Stimulated activated CD4-positive, alpha-beta T cell treated with anti-CD3 and anti-CD28 coated beads, Interleukin-4, amount 100 ng/mL, for 24 hours (primary cell): ENCODE data around the gene STAP2.

Experiments
- DNase-seq: peaks from one replicate; pipeline ENCODE4 v3.0.0-alpha.2; 2020

STAP2 gene

GRCh38 chr19:4370418-4371041, 31.9 kb upstream of the STAP2 start:
- DNase-seq, result no peak

- peak; percentile 82 for DNase-seq
Measured at GRCh38 chr19:4369888-4370260, 31.2 kb upstream of the STAP2 start.

GRCh38 chr19:4369109-4369887, 30.7 kb upstream of the STAP2 start:
- DNase-seq, result peak; percentile 70

GRCh38 chr19:4368128-4368820, 29.6 kb upstream of the STAP2 start:
- no peak for DNase-seq

- no peak for DNase-seq
Measured at GRCh38 chr19:4367781-4368127, 29.1 kb upstream of the STAP2 start.

DNA sequence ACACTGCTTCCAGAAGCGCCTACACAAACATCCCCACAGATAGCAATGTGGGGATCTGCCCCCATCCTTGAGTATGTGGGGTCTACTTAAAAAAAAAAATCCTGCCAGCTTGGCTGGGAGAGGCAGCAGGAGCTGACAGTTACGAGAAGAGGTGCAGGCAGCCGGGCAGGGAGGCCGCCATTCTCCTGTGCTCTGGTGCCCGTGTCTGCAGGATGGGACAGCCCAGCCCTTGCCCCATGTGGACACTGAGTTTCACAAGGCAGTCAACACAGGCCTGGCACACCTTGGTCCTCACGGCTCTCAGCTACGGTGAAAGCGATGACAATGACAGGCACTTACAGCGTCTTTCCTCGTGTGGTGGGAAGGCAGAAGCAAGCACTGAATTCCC, 28.7 kb upstream of the STAP2 start:
- DNase-seq, result no peak

DNA sequence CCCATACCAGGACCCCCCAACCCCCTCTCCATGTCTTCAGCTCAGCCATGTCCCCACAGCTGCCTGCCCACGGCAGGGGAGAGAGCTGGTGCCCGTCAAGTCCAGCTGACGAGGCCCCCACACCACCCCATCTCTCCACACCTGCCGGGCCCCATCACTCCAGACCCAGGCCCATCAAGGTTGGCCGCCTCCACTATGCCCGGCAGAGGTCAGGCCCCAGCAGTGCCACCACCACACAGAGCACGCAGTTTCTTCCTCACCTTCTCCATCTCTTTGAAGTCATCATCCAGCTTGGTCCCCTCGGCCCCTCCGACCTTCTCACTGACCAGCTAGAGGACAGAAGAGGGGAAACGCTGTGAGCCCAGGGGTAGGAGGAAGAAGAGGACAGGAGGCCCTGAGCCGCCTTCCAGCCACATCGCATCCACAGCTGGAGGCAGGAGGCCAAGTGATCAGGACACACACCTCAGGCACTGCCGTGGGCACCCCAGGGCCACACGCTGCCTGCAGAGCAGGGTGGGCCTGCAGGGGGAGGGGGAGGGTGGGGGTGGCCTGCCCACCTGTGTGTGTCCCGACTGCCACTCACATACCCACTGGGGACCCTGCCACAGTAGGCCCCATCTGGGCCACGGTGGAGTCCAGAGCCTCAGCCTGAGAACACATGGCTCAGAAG, 28.2 kb upstream of the STAP2 start:
- no peak for DNase-seq

GRCh38 chr19:4365791-4366665, 27.4 kb upstream of the STAP2 start:
- no peak for DNase-seq

DNA sequence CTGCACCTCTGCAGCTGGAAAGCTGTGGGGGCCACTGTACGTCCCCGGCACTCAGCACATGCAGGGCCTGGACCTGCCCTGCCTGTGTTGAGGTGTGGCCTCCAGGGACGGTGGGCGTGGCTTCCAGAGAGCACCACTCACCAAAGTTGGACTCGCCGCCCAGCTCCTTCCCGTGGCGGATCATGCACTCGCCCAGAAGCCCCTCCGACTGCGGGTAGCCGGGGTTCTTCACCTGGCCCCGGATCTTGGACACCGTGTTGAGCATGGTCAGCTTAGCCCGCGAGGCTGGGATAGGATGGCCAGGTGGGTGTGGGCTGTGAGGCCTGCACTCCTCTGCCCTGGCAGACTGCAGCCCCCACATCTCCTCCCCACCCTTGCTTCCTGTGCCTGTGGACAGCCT, 26.7 kb upstream of the STAP2 start:
- DNase-seq, result no peak

DNA sequence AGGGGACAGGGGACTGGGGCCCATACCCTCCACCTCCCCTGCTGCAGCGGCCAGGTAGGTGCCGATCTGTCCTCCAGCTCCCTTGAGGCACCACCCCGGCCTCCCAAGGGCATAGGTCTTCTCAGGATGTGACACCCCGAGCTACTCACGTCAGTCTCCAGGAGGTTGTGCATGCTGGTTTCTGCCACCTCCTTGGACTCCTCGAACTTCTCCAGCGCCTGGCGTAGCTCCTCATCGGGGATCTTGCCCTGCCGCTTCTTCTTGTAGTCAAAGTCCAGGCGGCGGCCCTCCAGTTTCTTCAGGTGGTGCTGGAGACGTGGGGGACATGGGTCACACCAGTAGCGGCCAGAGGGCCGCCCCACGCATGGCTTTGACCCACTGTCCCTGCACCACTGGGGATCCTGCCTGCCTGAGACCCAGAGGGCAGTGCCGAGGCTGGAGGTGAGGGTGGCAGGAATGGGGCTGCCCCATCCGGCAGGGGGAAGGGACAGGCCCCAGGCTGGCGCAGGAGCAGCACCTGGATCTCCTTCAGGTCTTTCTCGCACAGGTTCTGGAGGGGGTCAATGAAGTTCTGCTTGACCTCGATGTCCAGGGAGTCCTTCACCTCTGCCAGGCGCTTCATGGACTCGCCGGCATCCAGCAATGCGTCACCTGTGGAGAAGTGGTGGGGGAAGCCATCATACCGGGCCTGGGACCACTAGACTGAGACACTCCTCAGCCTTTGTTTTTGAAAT, 25.1 kb upstream of the STAP2 start:
- no peak for DNase-seq

DNA sequence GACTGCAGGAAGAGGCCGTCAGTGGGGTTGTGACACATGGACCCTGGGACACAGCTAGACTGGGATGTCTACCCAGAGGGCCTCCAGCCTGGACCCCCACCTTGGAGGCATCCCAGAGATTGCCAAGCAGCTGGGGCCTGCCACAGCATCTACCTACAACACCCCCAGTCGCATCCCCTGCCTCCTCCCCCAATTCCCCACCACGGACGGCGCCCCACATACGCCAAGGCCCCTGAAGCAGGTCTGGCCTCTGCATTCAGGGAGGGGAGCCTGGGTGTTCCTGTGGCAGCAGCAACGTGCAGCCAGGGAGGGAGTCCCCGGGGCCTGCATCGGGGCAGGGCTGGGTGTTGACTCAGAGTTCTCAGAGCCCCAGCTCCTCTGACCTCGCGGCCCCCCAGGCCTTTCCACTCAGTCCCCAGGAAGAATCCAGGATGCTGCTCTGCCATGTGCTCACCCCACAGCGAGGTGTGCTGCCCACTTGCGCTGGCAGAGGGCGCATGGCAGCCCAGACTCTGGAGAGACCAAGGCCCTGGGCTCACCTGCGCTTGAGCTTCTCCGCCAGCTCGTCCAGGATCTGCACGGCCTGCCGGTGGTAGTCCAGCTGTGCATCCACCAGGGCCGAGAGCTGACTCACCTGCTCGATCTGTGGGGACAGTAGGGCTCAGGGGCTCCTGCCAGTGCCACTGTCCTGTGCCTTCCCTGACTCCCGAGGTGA, 24.4 kb upstream of the STAP2 start:
- DNase-seq, result no peak

DNA sequence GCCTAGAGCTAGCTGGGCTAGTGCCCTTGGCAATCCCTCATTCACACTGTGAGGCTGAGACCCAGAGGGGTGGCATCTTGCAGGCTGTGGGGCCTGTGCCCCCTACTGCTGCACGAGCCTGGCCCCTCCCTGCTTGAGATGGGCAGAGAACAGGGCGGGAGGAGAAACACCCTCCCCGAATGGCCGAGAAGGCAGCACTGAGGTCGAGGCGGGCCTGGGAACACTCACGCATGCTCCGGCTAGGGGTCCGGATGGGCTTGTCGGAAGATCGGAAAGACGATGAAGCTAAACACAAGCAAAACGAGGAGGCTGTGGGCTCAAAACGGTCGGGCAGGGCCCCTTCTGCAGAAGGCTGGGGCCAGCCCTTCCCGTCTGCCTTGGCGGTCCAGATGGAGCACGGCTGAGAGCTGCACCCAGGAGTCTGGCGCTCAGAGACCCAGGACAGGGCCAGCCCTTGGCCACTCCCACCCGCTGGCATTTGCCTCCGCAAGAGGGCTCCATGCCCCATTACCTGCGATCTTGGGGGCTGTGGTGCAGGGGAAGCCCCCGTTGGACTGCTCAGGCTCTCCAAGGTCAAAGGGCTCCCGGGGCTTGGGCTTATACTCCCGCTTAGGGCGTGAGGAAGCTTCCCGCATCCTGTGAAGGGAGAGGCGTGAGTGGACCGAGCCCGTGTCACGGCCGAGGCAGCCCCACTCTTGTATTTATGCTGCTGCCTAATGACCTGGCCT, 23.6 kb upstream of the STAP2 start:
- no peak for DNase-seq

GRCh38 chr19:4361152-4362046, 22.8 kb upstream of the STAP2 start:
- no peak for DNase-seq

GRCh38 chr19:4360641-4361151, 22.1 kb upstream of the STAP2 start:
- DNase-seq, result no peak

- no peak for DNase-seq
Measured at GRCh38 chr19:4360081-4360569, 21.5 kb upstream of the STAP2 start.

GRCh38 chr19:4359627-4360000, 21.0 kb upstream of the STAP2 start:
- no peak for DNase-seq

- no peak for DNase-seq
Measured at GRCh38 chr19:4358709-4359626, 20.3 kb upstream of the STAP2 start.

GRCh38 chr19:4357921-4358326, 19.3 kb upstream of the STAP2 start:
- DNase-seq, result no peak
